Measurements from ENCODE around the gene PTPN23.

The PTPN23 gene

GRCh38 chr3:47407896-47408838 is 27.3 kb downstream of the PTPN23 start:
- no peak for DNase-seq

DNA sequence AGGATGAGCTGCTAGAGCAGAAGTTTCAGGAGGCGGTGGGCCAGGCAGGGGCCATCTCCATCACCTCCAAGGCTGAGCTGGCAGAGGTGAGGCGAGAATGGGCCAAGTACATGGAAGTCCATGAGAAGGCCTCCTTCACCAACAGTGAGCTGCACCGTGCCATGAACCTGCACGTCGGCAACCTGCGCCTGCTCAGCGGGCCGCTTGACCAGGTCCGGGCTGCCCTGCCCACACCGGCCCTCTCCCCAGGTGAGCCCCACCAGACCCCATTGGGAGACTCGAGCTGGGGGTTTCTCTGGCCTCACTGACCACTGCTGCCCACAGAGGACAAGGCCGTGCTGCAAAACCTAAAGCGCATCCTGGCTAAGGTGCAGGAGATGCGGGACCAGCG is 28.0 kb downstream of the PTPN23 start:
- no peak for DNase-seq

GRCh38 chr3:47409284-47409683 is 28.5 kb downstream of the PTPN23 start:
- no peak for DNase-seq

GRCh38 chr3:47409688-47410416 is 29.0 kb downstream of the PTPN23 start:
- DNase-seq = no peak

GRCh38 chr3:47410417-47410720 is 29.5 kb downstream of the PTPN23 start:
- DNase-seq = no peak

- DNase-seq = no peak
These were observed 30.2 kb downstream of the PTPN23 start for GRCh38 chr3:47410801-47411646.

DNA sequence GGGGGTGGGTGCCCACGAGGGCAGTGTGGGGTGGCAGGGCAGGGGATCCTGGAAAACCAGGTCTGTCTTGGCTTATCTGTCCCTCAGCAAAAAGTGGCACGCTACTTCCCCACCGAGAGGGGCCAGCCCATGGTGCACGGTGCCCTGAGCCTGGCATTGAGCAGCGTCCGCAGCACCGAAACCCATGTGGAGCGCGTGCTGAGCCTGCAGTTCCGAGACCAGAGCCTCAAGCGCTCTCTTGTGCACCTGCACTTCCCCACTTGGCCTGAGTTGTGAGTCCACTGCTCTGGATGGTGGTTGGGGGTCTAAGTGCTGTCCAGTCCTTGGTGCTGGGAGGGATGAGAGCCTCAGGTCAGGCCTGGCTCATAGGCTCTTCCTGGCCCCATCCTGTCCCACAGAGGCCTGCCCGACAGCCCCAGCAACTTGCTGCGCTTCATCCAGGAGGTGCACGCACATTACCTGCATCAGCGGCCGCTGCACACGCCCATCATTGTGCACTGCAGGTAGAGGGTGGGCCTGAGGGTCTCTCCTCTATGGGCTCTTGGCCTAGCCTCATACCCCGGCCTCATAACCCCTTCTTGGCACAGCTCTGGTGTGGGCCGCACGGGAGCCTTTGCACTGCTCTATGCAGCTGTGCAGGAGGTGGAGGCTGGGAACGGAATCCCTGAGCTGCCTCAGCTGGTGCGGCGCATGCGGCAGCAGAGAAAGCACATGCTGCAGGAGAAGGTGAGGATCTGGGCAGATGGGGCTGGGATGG is 31.1 kb downstream of the PTPN23 start:
- DNase-seq = no peak

- DNase-seq = no peak
These were observed 31.6 kb downstream of the PTPN23 start for GRCh38 chr3:47412453-47412756.

DNA sequence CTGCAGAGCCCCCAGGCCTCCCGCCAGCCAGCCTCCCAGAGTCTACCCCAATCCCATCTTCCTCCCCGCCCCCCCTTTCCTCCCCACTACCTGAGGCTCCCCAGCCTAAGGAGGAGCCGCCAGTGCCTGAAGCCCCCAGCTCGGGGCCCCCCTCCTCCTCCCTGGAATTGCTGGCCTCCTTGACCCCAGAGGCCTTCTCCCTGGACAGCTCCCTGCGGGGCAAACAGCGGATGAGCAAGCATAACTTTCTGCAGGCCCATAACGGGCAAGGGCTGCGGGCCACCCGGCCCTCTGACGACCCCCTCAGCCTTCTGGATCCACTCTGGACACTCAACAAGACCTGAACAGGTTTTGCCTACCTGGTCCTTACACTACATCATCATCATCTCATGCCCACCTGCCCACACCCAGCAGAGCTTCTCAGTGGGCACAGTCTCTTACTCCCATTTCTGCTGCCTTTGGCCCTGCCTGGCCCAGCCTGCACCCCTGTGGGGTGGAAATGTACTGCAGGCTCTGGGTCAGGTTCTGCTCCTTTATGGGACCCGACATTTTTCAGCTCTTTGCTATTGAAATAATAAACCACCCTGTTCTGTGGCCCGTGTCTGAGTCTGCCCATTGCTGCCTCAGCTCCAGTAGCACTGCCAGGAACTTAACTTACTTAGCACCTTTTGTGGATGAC is 32.2 kb downstream of the PTPN23 start:
- DNase-seq = no peak

DNA sequence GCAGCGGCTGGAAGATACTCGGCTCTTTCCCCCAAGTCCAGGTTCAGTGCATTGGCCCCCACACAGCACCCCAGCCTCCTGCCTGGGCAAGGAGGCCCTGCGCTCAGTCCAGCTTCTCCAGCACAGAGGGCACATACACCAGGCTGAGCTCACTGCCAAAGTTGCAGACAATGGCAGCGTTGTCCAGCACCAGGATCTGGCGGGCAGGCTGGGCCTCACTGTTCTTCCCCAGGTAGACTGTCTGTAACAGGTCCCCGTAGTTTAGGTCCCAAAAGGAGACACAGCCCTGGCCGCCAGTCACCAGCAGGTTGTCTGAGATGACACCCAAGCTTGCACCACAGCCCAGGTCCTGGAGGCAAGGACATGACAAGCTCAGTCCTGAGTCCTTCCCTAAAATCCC is 32.9 kb downstream of the PTPN23 start:
- DNase-seq = no peak

DNA sequence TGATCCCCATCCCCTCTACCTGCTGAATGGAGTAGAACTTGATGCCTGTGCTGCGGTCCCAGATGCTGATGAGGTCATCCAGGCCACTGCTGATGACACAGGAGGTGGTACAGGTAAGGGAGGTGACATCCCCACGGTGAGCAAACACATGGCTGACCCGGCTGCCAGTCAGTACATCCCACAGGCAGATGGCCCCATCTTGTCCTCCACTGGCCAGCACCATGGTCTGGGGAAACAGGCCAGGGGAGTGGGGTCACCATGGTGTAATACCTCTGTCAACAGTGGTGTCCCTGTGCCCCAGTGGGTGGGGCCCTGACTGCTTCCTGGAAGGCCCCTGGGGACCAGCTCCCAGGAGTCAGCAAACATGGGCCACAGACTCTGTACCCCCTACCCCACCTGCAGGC is 33.3 kb downstream of the PTPN23 start:
- no peak for DNase-seq

DNA sequence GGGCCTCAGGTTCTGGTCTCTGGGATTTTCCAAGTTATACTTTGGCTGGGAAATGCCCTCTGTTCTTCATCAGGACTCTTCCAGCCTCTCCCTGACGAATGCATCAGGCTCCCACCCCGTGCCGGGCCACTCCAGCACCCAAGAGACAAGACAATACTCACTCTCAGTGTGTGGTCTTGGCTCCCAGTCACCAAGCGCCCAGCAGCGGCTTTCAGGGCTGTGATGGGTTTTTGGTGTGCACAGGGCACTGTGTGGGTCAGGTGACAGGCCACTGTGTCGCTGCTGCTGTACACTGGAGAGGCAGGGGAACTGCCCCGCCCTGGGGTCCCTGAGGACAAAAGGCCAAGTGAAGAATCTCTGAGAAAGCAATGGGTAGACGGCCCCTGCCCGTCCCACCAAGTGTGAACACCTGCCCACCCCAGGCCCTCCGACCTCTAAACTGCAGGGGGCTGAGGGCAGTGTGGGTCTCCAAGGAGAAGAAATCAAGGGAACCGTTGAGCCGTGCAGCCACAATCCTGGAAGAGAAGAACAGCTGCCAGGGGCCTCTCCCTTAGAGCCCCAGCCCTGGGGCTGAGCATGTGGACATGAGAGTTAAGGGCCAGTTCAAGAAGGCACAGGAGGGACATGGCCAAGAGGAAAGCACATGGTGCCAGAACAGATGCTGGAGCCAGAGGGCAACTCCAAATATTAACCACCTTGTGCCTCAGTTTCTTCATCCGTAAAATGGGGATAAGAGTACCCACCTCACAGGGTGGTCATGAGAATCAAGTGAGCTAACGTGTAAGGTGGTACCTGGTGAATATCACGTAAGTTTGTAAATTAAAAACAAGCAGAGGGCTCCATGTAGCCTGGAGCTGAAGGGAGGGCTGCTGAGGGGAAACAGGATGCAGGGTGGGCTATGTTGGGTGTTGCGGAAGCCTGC is 34.1 kb downstream of the PTPN23 start:
- no peak for DNase-seq

DNA sequence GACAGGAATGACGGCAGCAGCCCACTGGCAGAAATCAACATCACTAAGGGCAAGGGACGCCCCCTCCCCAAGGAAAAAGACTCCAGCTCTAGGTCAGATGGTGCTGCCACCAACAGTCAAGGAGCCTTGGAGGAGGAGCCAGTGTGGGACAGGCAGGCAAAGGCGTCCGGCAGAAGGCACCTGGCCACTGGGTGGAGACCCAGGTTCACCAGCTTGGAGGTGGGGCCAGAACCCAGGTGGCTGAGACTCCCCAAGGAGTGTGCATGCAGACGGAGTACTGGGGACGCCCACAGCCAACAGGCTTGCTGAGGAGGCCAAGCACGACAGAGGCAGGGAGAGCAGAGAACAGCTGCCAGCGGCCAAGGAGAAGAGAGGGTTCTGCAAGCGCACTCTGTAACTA is 35.2 kb downstream of the PTPN23 start:
- DNase-seq = peak in 1 of 3 experiments; percentile 14

DNA sequence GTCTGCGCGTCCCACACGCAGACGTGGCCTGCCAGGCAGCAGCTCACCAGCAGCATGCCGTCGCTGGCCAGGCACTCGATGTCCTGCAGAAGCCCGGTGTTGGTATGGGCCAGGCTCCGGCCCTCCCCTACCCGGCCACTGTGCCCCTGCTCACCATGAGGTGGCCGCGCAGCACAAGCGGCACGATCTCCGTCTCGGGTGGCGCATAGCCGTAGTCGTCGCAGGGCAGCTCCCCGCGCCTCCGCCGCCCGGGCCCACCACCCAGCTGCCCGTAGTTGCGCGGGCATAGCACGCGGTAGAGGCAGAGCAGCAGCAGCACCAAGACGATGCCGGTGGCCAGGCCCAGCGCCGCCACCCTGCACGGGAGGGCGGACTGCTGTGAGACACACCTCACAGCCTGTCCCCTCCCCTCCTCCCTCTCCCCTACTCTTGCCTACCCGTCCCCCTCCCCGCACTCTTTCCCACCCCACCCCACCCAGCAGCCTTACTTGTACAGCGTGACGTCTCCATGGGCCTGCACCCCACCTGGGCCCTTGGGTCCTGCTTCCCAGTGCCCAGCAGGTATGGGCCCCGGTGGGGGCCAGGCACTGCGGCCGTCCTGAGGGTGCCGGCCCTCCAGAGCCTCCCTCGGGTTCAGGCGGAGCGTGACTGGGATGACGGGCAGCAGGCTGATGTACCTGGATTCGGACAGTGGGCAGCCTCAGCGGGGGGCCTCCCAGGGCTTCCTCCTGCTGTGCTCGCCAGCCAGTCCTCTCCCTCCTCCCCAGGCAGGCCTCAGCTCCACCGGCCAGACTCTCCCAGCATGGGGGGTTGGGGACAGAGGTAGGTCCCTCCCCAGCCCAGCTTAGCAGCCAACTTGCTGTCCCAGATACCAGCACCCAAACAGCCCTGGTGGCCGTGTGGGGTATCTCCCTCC is 37.6 kb downstream of the PTPN23 start:
- DNase-seq = no peak

- no peak for DNase-seq
These were observed 38.5 kb downstream of the PTPN23 start for GRCh38 chr3:47419083-47420043.

- DNase-seq = no peak
These were observed 39.2 kb downstream of the PTPN23 start for GRCh38 chr3:47420044-47420430.

- peak; percentile 54 to 78 (median 54) for DNase-seq
These were observed 40.0 kb downstream of the PTPN23 start for GRCh38 chr3:47420511-47421484.
